K562 (cell line): ENCODE measurements around the gene IGIP. TPM values are rescaled to one million over a fixed set of nuclear protein-coding genes. Genes with fewer than 3 reads are reported as not detected.

Source experiments
- CBX2 ChIP-seq: fragments of 200-600 bp; sonication (generic); IDR thresholded peaks from one replicate; pipeline ENCODE4 v1.6.1; 2012; ENCODE audit warnings: mild to moderate bottlenecking, low read length, inconsistent platforms; ENCODE audit not compliant: insufficient read depth, poor library complexity, severe bottlenecking
- CGGBP1 ChIP-seq: fragments of 250-450 bp; sonication (Bioruptor Pico); IDR thresholded peaks from 2 replicates; pipeline ENCODE4 v1.9.0; 2021; ENCODE audit warnings: mild to moderate bottlenecking
- DPF2 ChIP-seq: fragments of 450-650 bp; IDR thresholded peaks from 2 replicates; pipeline ENCODE4 v1.6.1; 2016
- HNRNPL ChIP-seq: fragments of 200-400 bp; formaldehyde crosslinking; IDR thresholded peaks from 2 replicates; pipeline ENCODE4 v1.6.1; 2017; ENCODE audit warnings: low read depth, mild to moderate bottlenecking, low read length
- PTRF ChIP-seq: fragments of 450-650 bp; IDR thresholded peaks from 2 replicates; pipeline ENCODE4 v1.6.1; 2016; ENCODE audit warnings: mild to moderate bottlenecking, missing genetic modification characterization, missing compliant biosample characterization
- RERE ChIP-seq: sonication (generic); formaldehyde crosslinking; IDR thresholded peaks from 2 replicates; pipeline ENCODE4 v1.8.0; 2023; ENCODE audit warnings: missing genetic modification reagents, mild to moderate bottlenecking, borderline replicate concordance
- SREBF1 ChIP-seq: fragments of 150-350 bp; IDR thresholded peaks from 2 replicates; pipeline ENCODE4 v1.6.1; 2014; ENCODE audit warnings: antibody characterized with exemption, low read depth, low read length, borderline replicate concordance
- ZBTB49 ChIP-seq: sonication (generic); formaldehyde crosslinking; IDR thresholded peaks from 2 replicates; pipeline ENCODE4 v1.8.0; 2022; ENCODE audit warnings: missing genetic modification reagents, mild to moderate bottlenecking, borderline replicate concordance
- ZMIZ1 ChIP-seq, 2 experiments: fragments of 150-350 bp in 1 of 2; IDR thresholded peaks; 2 replicates each; pipeline ENCODE4 v1.6.1; 2012 to 2016; ENCODE audit warnings: low read depth in 2 of 2, low read length in 2 of 2, mild to moderate bottlenecking in 1 of 2, moderate library complexity in 1 of 2
- ZNF436 ChIP-seq: fragments of 250-450, 450-650 bp; sonication (Bioruptor Pico); formaldehyde crosslinking; IDR thresholded peaks from 2 replicates; pipeline ENCODE4 v1.7.0; 2020; ENCODE audit warnings: mild to moderate bottlenecking
- ZNF717 ChIP-seq: fragments of 250-450 bp; sonication (Bioruptor Pico); IDR thresholded peaks from 2 replicates; pipeline ENCODE4 v1.5.0; 2021
- polyA plus RNA-seq, 8 experiments: library from polyadenylated mRNA; depleted of rRNA in 4 of 8; stranded (reverse) in 5 of 8; unstranded in 3 of 8; fragments of >200 nt; fragmentation: Nextera tagmentation in 2 of 8; fragmentation: Illumina TruSeq in 1 of 8; extraction: Ambion mirVana in 2 of 8; extraction: Trizol in 1 of 8; gene quantifications; 2 replicates each; pipeline versions ENCODE4 v1.2.1 to v1.2.3, GENCODE V29; 2011 to 2014; ENCODE audit warnings: inconsistent platforms in 1 of 8, missing spikeins in 1 of 8
- total RNA-seq, 7 experiments: library from RNA; depleted of rRNA in 6 of 7; stranded (reverse); fragments of >200 nt in 6 of 7; fragmentation: Illumina TruSeq in 2 of 7; extraction: Trizol in 2 of 7; gene quantifications; 2 replicates each; pipeline versions ENCODE4 v1.2.1 to v1.2.3, GENCODE V29; 2011 to 2021; ENCODE audit warnings: low replicate concordance in 1 of 7

The IGIP gene
- total and polyA plus RNA-seq, 9 of the 15 experiments (the other 6 are each of a cell fraction or from before 2014, with no cell fraction given): 0.52 to 1.6 (median 1.2) TPM

- TF ChIP-seq RERE (CRISPR knock-in tag): no peak
- TF ChIP-seq SREBF1: no peak
- TF ChIP-seq CGGBP1 (CRISPR knock-in tag): peak; percentile 72; the same call in 1 of the 2 replicates
- no peak for TF ChIP-seq ZMIZ1 (IDR thresholded peaks at IDR 0.05; ENCODE audit: low read depth in 2 of 2, low read length in 2 of 2)
- no peak for TF ChIP-seq ZNF436 (CRISPR knock-in tag)
- no peak for TF ChIP-seq CBX2
- TF ChIP-seq PTRF (tag): no peak
- no peak for TF ChIP-seq ZNF717
- no peak for TF ChIP-seq DPF2
- TF ChIP-seq ZBTB49 (CRISPR knock-in tag): no peak
- TF ChIP-seq HNRNPL: 0 out of 2 replicates have a peak, but pooled peaks have one; percentile 14
Observed at GRCh38 chr5:140113699-140114263, 12.0 kb upstream of the IGIP start, which contains the start of gene PURA (continued).
